Ishikawa (cell line): Measurements from ENCODE around the gene MAGEB1.

Source experiments
- CEBPB ChIP-seq: IDR thresholded peaks from 2 replicates; pipeline ENCODE4 v1.6.1; 2012
- CREB1 ChIP-seq: IDR thresholded peaks from 2 replicates; pipeline ENCODE4 v1.6.1; 2012; ENCODE audit warnings: low read depth
- EGR1 ChIP-seq: IDR thresholded peaks from 2 replicates; pipeline ENCODE4 v1.6.1; 2012
- EP300 ChIP-seq: IDR thresholded peaks from 2 replicates; pipeline ENCODE4 v1.6.1; 2012; ENCODE audit warnings: borderline replicate concordance
- FOXM1 ChIP-seq: IDR thresholded peaks from 2 replicates; pipeline ENCODE4 v1.6.1; 2012; ENCODE audit warnings: low read depth, borderline replicate concordance
- NFIC ChIP-seq: IDR thresholded peaks from 2 replicates; pipeline ENCODE4 v1.6.1; 2012
- RAD21 ChIP-seq: IDR thresholded peaks from 2 replicates; pipeline ENCODE4 v1.6.1; 2012; ENCODE audit warnings: low read depth
- TAF1 ChIP-seq: IDR thresholded peaks from 2 replicates; pipeline ENCODE4 v1.6.1; 2012; ENCODE audit warnings: low read depth, mild to moderate bottlenecking
- TCF12 ChIP-seq: IDR thresholded peaks from 2 replicates; pipeline ENCODE4 v1.6.1; 2012; ENCODE audit warnings: low read depth
- TEAD4 ChIP-seq: IDR thresholded peaks from 2 replicates; pipeline ENCODE4 v1.6.1; 2012
- USF1 ChIP-seq: IDR thresholded peaks from 2 replicates; pipeline ENCODE4 v1.6.1; 2012
- YY1 ChIP-seq: IDR thresholded peaks from 2 replicates; pipeline ENCODE4 v1.6.1; 2012; ENCODE audit warnings: low read depth
- ZBTB7A ChIP-seq: IDR thresholded peaks from 2 replicates; pipeline ENCODE4 v1.6.1; 2012; ENCODE audit warnings: low read depth
- TF ChIP-seq, protein P1 (sequence below): IDR thresholded peaks from 2 replicates; pipeline ENCODE4 v1.6.1; 2012; ENCODE audit warnings: low read depth, mild to moderate bottlenecking
- TF ChIP-seq, protein P2 (sequence below): IDR thresholded peaks from 2 replicates; pipeline ENCODE4 v1.6.1; 2012

MAGEB1 gene

GRCh38 chrX:30283456-30284200 lies 36.7 kb downstream of the MAGEB1 start:
- TF ChIP-seq, protein P1, sequence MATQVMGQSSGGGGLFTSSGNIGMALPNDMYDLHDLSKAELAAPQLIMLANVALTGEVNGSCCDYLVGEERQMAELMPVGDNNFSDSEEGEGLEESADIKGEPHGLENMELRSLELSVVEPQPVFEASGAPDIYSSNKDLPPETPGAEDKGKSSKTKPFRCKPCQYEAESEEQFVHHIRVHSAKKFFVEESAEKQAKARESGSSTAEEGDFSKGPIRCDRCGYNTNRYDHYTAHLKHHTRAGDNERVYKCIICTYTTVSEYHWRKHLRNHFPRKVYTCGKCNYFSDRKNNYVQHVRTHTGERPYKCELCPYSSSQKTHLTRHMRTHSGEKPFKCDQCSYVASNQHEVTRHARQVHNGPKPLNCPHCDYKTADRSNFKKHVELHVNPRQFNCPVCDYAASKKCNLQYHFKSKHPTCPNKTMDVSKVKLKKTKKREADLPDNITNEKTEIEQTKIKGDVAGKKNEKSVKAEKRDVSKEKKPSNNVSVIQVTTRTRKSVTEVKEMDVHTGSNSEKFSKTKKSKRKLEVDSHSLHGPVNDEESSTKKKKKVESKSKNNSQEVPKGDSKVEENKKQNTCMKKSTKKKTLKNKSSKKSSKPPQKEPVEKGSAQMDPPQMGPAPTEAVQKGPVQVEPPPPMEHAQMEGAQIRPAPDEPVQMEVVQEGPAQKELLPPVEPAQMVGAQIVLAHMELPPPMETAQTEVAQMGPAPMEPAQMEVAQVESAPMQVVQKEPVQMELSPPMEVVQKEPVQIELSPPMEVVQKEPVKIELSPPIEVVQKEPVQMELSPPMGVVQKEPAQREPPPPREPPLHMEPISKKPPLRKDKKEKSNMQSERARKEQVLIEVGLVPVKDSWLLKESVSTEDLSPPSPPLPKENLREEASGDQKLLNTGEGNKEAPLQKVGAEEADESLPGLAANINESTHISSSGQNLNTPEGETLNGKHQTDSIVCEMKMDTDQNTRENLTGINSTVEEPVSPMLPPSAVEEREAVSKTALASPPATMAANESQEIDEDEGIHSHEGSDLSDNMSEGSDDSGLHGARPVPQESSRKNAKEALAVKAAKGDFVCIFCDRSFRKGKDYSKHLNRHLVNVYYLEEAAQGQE: no peak
- TF ChIP-seq NFIC (no peak), TEAD4 (peak; percentile 29; the same call in 1 of the 2 replicates), EP300 (peak; percentile 50; the same call in 1 of the 2 replicates)

GRCh38 chrX:30296408-30297254 lies 49.7 kb downstream of the MAGEB1 start:
- TF ChIP-seq, protein P1: no peak
- no peak for TF ChIP-seq CEBPB
- TF ChIP-seq RAD21: no peak
- TF ChIP-seq EGR1: no peak
- TF ChIP-seq NFIC: no peak
- TF ChIP-seq YY1: no peak
- no peak for TF ChIP-seq TCF12
- no peak for TF ChIP-seq EP300

GRCh38 chrX:30301208-30301607 lies 54.3 kb downstream of the MAGEB1 start:
- no peak for TF ChIP-seq EGR1
- TF ChIP-seq ZBTB7A: no peak
- TF ChIP-seq, protein P2, sequence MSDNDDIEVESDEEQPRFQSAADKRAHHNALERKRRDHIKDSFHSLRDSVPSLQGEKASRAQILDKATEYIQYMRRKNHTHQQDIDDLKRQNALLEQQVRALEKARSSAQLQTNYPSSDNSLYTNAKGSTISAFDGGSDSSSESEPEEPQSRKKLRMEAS: no peak
- TF ChIP-seq CEBPB: no peak
- TF ChIP-seq CREB1: no peak
- no peak for TF ChIP-seq TAF1
- TF ChIP-seq NFIC: no peak
- TF ChIP-seq TEAD4: no peak
- no peak for TF ChIP-seq EP300
- TF ChIP-seq YY1: no peak
- TF ChIP-seq, protein P1: no peak
- no peak for TF ChIP-seq USF1
- TF ChIP-seq TCF12: no peak
- no peak for TF ChIP-seq FOXM1
- TF ChIP-seq RAD21: no peak
